Fibroblast of the conjunctiva (primary cell): Measurements from ENCODE around the gene HPSE.

Experiments used
- DNase-seq: peaks from one replicate; pipeline ENCODE4 v3.0.0-alpha.2; 2010; ENCODE audit warnings: low read depth

HPSE gene

DNA sequence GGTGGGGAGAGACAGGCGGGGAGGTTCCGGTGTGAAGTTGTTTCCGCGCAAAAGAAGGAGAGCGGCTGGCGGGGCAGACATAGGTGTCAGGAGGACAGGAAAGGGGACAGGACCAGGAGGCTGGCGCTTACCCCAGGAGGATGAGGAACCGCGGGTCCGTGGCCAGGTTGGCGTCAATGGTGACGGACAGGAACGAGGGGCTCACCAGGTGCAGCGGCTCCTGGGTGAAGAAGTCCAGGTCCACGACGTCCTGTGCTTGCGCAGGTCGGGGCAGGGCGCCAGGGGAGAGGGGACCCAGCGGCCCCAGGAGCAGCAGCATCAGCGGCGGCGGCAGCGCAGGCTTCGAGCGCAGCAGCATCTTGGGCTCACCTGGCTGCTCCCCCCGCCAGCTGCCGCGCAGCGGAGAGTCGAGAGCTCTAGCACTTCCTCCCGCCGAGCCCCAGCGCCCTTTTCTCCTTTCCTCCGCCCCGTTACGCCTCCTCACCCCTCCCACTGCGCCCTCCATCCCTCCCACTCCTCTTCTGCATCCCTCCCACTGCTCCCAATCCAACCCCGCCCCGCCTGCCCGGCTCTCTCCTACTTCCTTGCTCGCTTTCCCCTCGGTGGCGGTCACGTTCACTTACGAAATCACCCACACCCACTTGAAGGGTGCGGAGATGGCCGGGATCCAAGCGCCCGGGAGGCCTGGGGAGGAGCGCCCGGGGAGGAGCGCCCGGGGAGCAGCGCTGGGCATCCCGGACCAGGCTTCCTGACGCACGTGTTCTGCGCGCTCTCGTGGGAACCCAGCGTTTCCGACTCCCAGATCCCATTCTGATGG, at the start of gene HPSE:
Gene HPSE, minus strand, starts transcription at position 424 of the 817 bp plus-strand sequence. Its CDS starts 66 bp downstream, at position 358.
- peak; percentile 49 for DNase-seq

DNA sequence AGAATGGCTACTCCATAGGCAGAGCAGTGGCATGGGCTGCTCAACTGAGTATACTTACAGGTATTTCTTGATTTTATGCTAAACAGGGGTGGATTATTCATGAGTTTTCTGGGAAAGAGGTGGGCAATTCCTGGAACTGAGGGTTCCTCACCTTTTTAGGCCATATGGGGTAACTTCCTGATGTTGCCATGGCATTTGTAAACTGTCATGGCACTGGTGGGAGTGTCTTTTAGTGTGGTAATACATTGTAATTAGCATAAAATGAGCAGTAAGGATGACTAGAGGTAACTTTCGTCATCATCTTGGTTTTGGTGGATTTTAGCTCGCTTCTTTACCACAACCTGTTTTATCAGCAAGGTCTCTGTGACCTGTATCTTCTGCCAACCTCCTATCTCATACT, 48.2 kb upstream of the HPSE start:
- no peak for DNase-seq

DNA sequence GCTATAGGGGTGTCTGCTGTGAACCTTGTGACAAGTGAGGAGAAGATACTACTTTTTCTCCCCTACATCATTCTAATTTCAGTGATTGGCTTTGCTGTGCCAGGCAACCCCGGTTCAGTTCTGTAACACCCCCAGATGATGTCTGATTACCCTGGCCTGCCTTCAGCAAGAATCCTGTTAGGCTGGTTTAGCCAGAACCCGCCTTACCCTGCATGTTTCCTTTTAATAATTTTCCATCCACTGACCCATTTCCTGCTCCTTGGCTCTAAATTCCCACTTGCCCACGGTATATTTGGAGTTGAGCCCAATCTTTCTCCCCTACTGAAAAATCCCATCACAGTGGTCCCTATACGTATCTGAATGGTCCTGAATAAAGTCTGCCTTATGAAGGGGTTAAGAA, 46.5 kb upstream of the HPSE start:
- no peak for DNase-seq

GRCh38 chr4:83378419-83378818, 43.8 kb upstream of the HPSE start:
- DNase-seq: no peak

GRCh38 chr4:83372931-83373330, 38.3 kb upstream of the HPSE start:
- no peak for DNase-seq

DNA sequence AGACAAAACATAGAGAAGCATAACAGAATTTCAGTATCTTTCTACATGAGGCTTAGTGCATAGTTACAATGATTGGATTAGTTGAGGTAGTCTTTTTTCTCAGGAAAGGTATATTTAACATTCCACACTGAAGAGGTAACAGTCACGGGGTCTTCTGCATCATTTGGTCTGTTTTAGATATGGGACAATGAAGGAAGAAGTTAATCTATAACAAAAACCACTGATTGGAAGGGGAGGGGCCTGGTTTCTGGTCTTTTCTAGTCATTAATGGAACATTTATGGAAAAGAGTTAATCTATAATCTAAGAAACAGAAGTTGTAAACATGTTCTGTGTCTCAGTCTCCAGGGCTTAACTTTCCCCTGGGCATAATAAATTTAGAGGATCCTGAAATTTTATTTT, 37.3 kb upstream of the HPSE start:
- no peak for DNase-seq

DNA sequence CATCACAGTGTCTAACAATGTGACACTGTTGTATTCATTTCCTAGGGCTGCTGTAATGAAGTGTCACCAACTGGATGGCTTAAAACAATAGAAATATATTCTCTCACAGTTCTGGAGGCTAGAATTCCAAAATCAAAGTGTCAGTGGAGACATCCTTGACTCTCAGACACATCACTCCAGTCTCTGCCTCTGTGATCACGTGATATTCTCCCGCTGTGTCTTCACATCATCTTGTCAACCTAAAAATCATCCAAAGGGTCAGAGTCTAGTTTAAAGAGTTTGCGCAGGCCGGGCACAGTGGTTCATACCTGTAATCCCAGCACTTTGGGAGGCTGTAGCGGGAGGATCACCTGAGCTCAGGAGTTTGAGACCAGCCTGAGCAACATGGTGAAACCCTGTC, 36.6 kb upstream of the HPSE start:
- no peak for DNase-seq

DNA sequence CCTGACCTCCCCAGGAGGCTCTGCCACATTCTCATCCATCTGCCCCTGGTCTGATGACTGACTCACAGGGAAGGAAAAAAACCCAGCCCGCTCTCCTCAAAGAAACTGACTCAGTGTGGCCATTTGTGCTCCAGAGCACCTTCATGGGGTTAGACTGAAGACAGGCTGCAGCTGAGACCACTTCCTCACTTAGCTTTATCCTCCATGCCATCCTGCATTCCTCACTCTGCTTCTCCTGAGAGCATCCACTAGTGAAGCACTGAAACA, 35.9 kb upstream of the HPSE start:
- DNase-seq: no peak

DNA sequence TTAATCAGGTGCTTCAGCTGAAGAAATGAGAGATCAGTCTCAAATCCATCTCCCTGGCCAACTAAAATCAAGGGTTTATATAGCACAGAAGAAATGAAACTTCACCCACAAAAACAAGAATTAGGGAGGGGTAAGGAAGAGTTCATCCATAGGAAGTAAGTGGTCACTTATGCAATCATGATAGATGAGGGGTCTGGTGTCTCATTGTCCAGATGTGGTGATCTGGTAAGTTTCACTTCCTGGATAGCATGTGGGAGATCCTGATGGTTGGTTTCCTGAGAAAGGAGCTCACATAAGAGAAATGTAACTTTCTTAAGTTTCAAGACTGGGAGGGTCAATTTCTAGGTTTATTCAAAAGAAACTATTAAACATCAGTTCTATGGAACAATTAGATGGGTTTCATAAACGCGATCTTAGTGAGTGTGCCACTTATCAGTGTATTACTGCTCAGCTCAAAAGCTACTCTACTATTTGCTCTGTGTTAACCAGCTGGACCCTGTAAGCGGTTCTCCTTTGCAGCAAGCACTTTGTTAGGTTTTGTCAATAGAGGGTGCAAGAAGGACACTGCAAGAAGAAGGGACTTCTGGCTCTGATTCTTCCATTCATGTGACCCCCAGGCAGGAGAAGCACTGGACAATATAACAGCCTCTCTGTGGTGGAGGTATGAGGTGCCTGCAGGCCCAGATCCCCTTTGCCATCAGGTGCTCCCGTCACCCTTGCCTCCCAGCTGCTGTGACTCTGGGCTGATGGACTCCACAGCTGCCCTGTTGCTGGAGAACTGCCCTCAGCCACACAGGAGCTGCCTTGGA, 35.4 kb upstream of the HPSE start:
- DNase-seq: no peak

DNA sequence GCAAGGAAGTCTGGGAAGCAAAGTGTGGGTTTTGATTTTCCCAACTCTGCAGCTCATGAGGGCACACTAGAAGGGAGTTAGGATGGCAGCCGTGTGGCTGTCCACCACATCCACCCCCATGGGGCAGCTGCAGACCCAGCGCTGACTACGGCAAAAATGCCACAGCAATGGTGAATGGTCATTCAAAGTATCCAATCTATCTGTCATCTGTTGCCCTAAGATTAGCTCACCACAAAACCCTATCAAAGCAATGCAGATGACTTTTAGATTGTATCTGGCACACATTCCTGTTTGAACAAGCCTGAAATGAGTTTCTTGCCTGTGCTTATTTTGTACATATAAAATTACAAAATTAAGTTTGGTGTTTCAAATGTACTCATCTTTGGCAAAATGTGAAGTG, 29.7 kb upstream of the HPSE start:
- DNase-seq: no peak

- DNase-seq: peak; percentile 21
Observed at GRCh38 chr4:83362492-83363329, 28.1 kb upstream of the HPSE start.

- DNase-seq: no peak
Observed at GRCh38 chr4:83361416-83362103, 26.9 kb upstream of the HPSE start.

DNA sequence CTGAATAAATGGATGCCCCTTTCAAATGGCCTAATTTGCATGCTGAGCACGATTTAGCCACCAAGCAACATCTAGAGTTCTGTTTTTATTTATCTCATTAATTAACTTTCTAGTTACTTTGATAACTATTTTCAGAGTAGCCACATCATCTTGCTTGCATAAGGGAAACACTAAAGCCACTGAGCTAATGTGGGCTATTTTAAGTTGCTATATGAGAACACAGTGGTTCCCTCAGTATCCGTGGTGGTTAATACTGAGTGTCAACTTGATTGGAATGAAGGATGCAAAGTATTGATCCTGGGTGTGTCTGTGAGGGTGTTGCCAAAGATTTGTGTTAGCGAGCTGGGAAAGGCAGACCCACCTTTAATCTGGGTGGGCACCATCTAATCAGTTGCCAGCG, 25.4 kb upstream of the HPSE start:
- DNase-seq: no peak

GRCh38 chr4:83358410-83358809, 23.8 kb upstream of the HPSE start:
- DNase-seq: peak; percentile 27

GRCh38 chr4:83356899-83357661, 22.4 kb upstream of the HPSE start:
- DNase-seq: peak; percentile 86

GRCh38 chr4:83353516-83353915, 18.9 kb upstream of the HPSE start:
- no peak for DNase-seq

GRCh38 chr4:83348074-83348473, 13.4 kb upstream of the HPSE start:
- DNase-seq: no peak

DNA sequence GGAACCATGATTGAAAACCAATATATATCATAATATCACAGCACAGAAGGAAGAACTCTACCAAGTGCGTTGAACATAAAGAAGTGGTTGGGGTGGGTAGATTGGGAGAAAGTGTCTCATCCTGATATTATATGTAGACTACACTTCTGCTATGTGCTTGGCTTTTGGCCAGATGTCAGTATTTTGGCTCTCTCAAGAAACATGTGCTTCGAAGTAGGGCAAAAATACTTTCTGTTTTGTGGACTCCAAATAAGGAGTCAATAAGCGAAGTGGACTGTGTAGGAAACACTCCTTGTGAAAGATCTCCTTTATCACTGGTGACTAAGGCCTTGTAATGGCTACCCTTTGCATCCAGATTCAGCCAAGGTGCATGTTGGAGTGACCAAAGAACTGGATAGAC, 7.8 kb upstream of the HPSE start:
- no peak for DNase-seq

DNA sequence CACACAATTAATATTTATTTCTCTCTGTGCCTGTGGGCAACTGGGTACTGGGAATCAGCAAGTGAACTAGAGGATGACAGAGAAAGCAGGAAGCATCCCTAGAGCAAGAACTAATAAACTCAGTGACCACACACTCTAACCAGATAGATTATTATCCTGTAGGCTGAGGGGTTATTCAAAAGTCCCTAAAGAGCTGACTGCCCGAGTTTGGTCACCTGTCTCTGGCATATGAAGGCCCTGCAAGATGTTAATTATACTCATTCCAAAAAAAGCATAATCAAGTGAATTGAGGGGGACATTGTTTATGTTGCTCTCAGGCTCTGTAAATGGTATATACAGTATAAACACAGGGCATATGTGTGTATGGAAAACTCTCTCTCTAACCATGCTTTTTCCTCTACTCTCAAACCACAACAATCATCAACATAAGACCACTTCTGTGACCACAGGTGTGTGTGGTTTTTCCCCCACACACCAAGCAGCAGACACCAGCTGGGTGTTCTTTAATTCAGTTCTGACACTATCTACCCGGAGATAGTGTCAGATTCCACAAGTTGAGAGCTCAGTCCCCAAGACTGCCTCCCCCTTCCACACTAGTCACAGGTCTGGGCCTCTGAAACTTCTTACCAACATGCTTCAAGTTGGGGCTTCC, 6.2 kb upstream of the HPSE start:
- no peak for DNase-seq

- no peak for DNase-seq
Observed at GRCh38 chr4:83339573-83339972, 4.9 kb upstream of the HPSE start.

DNA sequence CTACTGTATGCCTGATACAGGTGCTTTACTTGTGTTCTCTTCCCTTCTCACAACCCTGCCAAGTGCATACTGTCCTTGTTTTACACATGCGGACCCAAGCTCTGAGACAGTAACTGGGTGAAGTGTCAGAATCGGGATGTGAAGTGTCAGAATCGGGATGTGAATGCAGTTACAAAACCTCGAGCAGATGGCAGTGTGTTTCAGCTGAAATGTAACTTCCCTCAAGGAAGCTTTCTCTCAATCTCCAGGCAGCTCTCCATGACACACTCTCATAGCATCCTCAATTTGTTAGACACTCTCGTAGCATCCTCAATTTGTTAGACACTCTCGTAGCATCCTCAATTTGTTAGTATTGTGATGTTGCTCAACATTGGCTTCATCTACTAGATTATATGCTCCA, 1.1 kb upstream of the HPSE start:
- no peak for DNase-seq
